ENCODE results near the gene CLDN14.

Gene CLDN14

GRCh38 chr21:36479415-36480402, at the start of gene CLDN14:
TSS of gene CLDN14 (minus strand) at chr21:36480122. CDS start at chr21:36461695, 18,427 bp downstream.
- TF ChIP-seq ZNF274 (IDR thresholded peaks at IDR 0.05; ENCODE audit: low read depth, low read length) = no peak
- no peak within 1 kb of the TSS for H3K4me3 ChIP-seq (ENCODE audit: low read length)

DNA sequence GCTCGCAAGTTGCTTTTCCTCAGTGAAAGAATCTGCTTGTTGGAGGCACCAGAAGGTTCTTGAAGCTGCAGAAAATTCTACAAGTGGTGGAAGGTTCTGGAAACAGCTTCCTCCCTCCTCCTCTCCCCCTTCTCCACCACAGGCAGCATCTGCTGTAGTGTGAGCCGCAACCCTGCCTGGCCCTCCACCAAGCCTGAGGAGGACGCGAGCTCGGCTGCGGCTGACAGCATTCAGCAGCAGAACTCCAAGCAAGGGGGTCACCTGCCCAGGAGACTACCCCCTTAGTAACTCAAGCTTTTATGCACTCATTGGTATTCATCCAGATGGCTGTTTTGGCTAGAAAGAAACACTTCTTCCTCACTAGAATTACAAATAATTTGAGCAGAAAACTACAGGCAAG, 48.8 kb upstream of the CLDN14 start:
- no peak for TF ChIP-seq ZNF274 (IDR thresholded peaks at IDR 0.05; ENCODE audit: low read depth, low read length)
- no peak overlapping the region for H3K4me3 ChIP-seq (ENCODE audit: low read length)

- no peak for TF ChIP-seq ZNF274 (IDR thresholded peaks at IDR 0.05; ENCODE audit: low read depth, low read length)
- H3K4me3 ChIP-seq (ENCODE audit: low read length) = no peak overlapping the region
These were observed 47.4 kb upstream of the CLDN14 start for GRCh38 chr21:36527317-36527716.

- no peak for TF ChIP-seq ZNF274 (IDR thresholded peaks at IDR 0.05; ENCODE audit: low read depth, low read length)
- no peak overlapping the region for H3K4me3 ChIP-seq (ENCODE audit: low read length)
These were observed 46.2 kb upstream of the CLDN14 start for GRCh38 chr21:36526104-36526503.

- no peak for TF ChIP-seq ZNF274 (IDR thresholded peaks at IDR 0.05; ENCODE audit: low read depth, low read length)
- H3K4me3 ChIP-seq (ENCODE audit: low read length) = no peak overlapping the region
These were observed 44.6 kb upstream of the CLDN14 start for GRCh38 chr21:36524477-36524876.

DNA sequence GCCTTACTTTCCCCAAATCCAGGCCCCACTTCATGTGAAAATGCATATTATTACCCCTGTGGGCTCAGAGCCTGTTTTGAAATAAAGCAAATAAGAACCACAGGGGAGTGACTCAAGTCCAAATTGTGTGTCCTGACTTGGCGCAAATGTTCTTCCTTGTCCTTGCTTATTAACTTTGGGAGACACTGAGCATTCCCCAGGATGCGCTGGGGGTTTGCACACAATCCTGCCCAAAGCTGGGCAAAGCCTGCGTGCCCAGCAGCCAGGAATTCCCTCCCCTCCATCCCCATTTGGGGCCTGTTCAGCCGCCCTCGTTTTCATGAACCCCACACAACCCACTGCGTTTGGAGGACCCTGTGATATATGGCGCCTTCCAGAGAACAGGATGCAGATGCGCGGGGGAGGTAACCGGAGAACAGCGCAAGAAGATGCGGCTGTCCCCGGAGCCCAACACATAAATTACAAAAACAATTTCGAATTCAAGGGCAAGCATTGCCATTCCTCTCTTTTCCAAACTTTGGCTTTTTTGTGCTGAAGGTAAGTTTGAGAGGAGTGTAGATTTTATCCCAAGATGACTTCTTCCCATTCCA, 42.4 kb upstream of the CLDN14 start:
- TF ChIP-seq ZNF274 (IDR thresholded peaks at IDR 0.05; ENCODE audit: low read depth, low read length) = no peak
- H3K4me3 ChIP-seq (ENCODE audit: low read length) = no peak overlapping the region

- TF ChIP-seq ZNF274 (IDR thresholded peaks at IDR 0.05; ENCODE audit: low read depth, low read length) = no peak
- H3K4me3 ChIP-seq (ENCODE audit: low read length) = no peak overlapping the region
These were observed 39.1 kb upstream of the CLDN14 start for GRCh38 chr21:36518883-36519492.

DNA sequence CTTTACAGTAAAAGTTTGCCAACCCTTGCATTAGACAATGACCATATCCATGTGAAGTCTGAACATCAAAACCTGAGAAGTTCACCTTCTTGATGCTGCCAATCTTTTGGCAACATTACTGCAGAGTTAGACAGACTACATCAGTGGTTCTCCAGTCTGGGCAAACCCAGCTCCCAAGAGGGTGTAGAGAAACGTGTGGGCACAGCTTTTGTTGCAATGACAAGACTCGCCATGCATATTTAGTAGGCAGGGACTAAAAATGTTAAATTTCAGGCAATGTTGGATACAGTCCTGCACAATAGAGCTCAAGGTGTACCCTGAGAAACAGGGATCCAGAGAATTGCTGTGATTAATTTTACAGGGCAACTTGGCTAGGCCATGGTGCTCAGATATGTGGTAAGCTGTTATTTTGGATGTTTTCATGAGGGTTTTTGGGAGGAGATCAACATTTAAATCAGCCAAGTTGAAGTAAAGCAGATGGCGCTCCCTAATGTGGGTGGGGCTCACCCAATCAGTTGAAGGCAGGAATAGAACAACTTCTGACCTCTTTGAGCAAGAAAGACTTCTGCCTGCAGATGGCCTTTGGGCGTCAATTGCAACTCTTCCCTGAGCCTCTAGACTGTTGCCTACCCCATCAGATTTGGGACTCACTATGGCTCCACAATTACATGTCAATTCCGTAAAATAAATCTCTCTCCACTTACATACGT, 37.6 kb upstream of the CLDN14 start:
- H3K4me3 ChIP-seq (ENCODE audit: low read length) = no peak overlapping the region
- no peak for TF ChIP-seq ZNF274 (IDR thresholded peaks at IDR 0.05; ENCODE audit: low read depth, low read length)

GRCh38 chr21:36516281-36516680, 36.4 kb upstream of the CLDN14 start:
- no peak overlapping the region for H3K4me3 ChIP-seq (ENCODE audit: low read length)
- TF ChIP-seq ZNF274 (IDR thresholded peaks at IDR 0.05; ENCODE audit: low read depth, low read length) = no peak

- no peak overlapping the region for H3K4me3 ChIP-seq (ENCODE audit: low read length)
- no peak for TF ChIP-seq ZNF274 (IDR thresholded peaks at IDR 0.05; ENCODE audit: low read depth, low read length)
These were observed 33.5 kb upstream of the CLDN14 start for GRCh38 chr21:36513430-36513829.

GRCh38 chr21:36512971-36513370, 33.0 kb upstream of the CLDN14 start:
- TF ChIP-seq ZNF274 (IDR thresholded peaks at IDR 0.05; ENCODE audit: low read depth, low read length) = no peak
- no peak overlapping the region for H3K4me3 ChIP-seq (ENCODE audit: low read length)

- no peak for TF ChIP-seq ZNF274 (IDR thresholded peaks at IDR 0.05; ENCODE audit: low read depth, low read length)
These were observed 31.7 kb upstream of the CLDN14 start for GRCh38 chr21:36511484-36512220.

DNA sequence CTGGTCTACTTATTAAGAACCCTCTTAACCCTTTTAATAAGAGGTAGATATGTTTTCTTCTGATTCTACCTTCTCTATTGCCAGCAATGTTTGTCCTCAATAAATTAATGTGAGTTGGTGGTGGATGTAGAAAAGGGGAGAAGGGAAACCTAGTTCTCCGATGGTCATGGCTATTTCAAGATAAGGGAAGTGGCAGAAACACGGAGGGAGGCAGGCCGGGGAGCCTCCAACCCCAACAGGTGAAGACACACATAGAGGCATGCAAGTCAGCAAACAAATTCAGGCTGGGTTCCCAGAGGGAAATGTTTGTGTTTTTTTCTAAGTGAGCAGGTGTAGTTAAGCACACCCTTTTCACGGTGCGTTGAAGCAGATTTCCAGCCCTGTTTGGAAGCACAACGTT, 31.0 kb upstream of the CLDN14 start:
- TF ChIP-seq ZNF274 (IDR thresholded peaks at IDR 0.05; ENCODE audit: low read depth, low read length) = no peak
- no peak overlapping the region for H3K4me3 ChIP-seq (ENCODE audit: low read length)

More at GRCh38 chr21:36511484-36512220, 31.7 kb upstream of the CLDN14 start:
- H3K4me3 ChIP-seq (ENCODE audit: low read length) = no peak overlapping the region

All from GM08714 (cell line).